Coronary artery (tissue), 2 donors: ENCODE results near the gene NANOS2.

Experiments
- DNase-seq: peaks from one replicate; pipeline ENCODE4 v3.0.0-alpha.2; 2017; ENCODE audit warnings: low spot score
- H3K27ac ChIP-seq, 2 donors: fragments of 200-600 bp; sonication (generic); one replicate each; pipeline ENCODE4 v1.5.1; 2016 to 2019
- H3K4me3 ChIP-seq: fragments of 200-600 bp; sonication (generic); 2 replicates; pipeline ENCODE4 v1.5.1; 2016; ENCODE audit warnings: mild to moderate bottlenecking, moderate library complexity
- CTCF ChIP-seq: fragments of 200-600 bp; sonication (generic); IDR thresholded peaks from one replicate; pipeline ENCODE4 v1.5.1; 2019; ENCODE audit warnings: antibody characterized with exemption

Gene NANOS2

GRCh38 chr19:45939792-45940514, 25.4 kb upstream of the NANOS2 start:
- no peak overlapping the region for H3K4me3 ChIP-seq
- H3K27ac ChIP-seq, result no peak overlapping the region
- no peak for TF ChIP-seq CTCF
- no peak for DNase-seq

DNA sequence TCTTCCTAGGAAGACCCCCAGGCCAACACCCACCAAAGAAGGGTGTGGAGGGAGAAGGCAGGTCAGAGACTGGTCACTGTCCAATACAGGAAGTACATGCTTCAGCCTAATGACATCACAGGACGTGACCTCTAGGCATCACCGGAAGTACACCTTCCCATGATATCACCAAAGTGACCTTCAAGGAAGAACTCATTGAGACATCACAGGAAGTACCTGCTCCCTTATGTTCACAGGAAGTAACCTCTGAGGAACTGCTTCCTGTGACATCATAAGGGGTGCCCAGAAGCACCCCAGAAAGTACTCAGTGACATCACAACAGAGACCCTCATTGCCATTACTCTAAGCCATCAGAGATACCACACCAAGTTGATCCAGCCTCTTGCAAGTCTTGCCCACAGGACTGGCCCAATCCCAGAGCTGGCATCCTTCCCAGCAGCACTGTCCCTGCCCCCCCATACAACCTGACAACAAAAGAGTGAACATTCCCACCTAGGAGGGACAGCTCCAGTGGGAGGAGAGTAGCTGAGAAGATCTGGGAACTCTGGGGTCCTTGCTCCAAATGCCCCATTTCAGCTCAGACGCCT, 24.2 kb upstream of the NANOS2 start:
- no peak for TF ChIP-seq CTCF
- Histone ChIP-seq H3K27ac (no peak overlapping the region), H3K4me3 (no peak overlapping the region)
- DNase-seq, result no peak

GRCh38 chr19:45935267-45935666, 20.7 kb upstream of the NANOS2 start:
- no peak for DNase-seq
- Histone ChIP-seq H3K4me3 (no peak overlapping the region), H3K27ac (no peak overlapping the region)
- no peak for TF ChIP-seq CTCF

DNA sequence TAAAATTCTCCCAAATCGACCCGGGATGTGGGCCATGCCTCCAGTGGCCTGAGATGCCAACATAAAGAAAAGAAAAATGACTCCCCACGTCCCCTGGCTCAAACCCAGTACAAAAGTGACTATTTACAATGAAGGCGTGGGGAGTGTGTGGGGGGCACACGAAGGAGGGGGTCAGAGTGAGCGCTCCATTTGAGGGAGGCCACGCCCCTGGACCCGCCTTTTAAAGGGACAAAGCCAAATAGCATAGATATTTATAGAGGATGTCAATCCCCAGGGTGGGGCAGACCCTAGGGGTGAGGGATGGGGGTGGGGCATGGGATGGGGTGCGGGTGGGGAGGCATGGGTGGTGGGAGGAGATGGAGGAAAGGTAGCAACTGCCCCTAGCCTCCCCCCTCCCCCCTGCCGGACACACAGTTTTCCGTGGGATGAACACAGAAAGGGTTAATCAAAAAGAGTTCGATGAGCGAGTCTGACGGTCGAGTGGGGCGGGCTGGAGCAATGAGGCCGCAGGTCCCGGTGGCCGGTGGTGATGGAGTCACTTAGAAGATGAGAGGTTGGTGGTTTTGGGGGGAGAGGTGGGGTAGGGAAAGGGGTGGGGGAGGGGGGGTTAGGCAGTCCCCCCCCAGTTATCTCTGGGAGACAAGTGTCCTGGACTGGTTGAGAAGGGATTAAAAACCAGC, 20.1 kb upstream of the NANOS2 start:
- DNase-seq, result no peak

DNA sequence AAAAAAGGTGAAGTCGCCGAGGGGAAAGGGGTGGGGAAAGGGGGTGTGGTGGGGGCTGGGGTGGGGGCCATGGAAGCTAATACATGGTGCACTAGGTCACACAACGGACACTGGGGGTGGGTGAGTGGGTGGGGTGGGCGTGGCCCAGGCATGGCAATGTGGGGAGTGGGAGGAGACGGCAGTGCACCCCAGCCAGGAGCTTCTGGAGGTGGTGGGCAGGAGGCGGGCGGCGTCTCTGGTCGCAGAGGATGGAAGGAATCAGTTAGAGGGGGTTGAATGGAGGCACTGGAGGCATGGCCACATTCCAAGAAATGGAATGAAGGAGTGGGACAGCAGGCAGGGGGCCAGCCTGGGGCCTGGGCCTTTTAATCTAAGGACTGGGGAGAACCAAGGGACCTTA, 19.2 kb upstream of the NANOS2 start:
- no peak for TF ChIP-seq CTCF
- no peak overlapping the region for H3K4me3 ChIP-seq
- no peak overlapping the region for H3K27ac ChIP-seq
- no peak for DNase-seq

More for the DNA sequence above, 20.1 kb upstream of the NANOS2 start:
- Histone ChIP-seq H3K27ac (no peak overlapping the region), H3K4me3 (no peak overlapping the region)
- no peak for TF ChIP-seq CTCF

- no peak overlapping the region for H3K27ac ChIP-seq
- no peak for TF ChIP-seq CTCF
- no peak for DNase-seq
Observed at GRCh38 chr19:45931055-45931454, 16.5 kb upstream of the NANOS2 start.

GRCh38 chr19:45929247-45929646, 14.7 kb upstream of the NANOS2 start:
- no peak for TF ChIP-seq CTCF
- no peak for DNase-seq
- H3K27ac ChIP-seq, result no peak overlapping the region
- no peak overlapping the region for H3K4me3 ChIP-seq

More at GRCh38 chr19:45931055-45931454, 16.5 kb upstream of the NANOS2 start:
- no peak overlapping the region for H3K4me3 ChIP-seq
